GM12878 (cell line): ENCODE data around the gene UVSSA. TPM values are rescaled to one million over a fixed set of nuclear protein-coding genes. Genes with fewer than 3 reads are reported as not detected.

Experiments
- ATAC-seq: fragments of 200-7000 bp; cut with Tn5 transposase; 3 replicates; pipeline ENCODE4 v1.9.1; 2020; ENCODE audit warnings: mild to moderate bottlenecking, moderate library complexity
- BruUV-seq: library from RNA; stranded (reverse); fragments of 400-500 nt; replicated peaks from 2 replicates; lab custom pipeline; 2021; lab: Mats Ljungman, UMichigan
- CTCF ChIA-PET: fragments of 300-600 bp; sonication (Branson Sonifier 250); formaldehyde crosslinking; extraction: SDS; loops from one replicate; lab custom pipeline; 2021; ENCODE audit warnings: inconsistent platforms; lab: Yijun Ruan, JAX
- POLR2A ChIA-PET: fragments of 350-600 bp; formaldehyde crosslinking; extraction: SDS; loops from one replicate; lab custom pipeline; 2021; ENCODE audit warnings: inconsistent platforms; lab: Charles Lee
- RAD21 ChIA-PET: fragments of 300-600 bp; sonication (Branson Sonifier 250); formaldehyde crosslinking; loops from one replicate; lab custom pipeline; 2023; ENCODE audit warnings: antibody characterized with exemption; ENCODE audit not compliant: unreplicated experiment; lab: Charles Lee
- SMC1A ChIA-PET: fragments of 300-600 bp; sonication (Branson Sonifier 250); formaldehyde crosslinking; loops from one replicate; lab custom pipeline; 2023; ENCODE audit not compliant: unreplicated experiment, uncharacterized antibody; lab: Charles Lee
- DNase-seq: peaks from one replicate; pipeline ENCODE4 v3.0.0-alpha.2; 2011; ENCODE audit warnings: low read depth, low spot score
- FAIRE-seq: peaks from 3 replicates; lab custom pipeline; 2011; peaks lifted over from hg19 to GRCh38; lab: Jason Lieb, UNC
- H2AFZ ChIP-seq: 2 replicates; pipeline ENCODE4 v1.6.0; 2011; ENCODE audit warnings: low read depth, low read length, control low read depth; ENCODE audit not compliant: control insufficient read depth
- H3K27ac ChIP-seq: 2 replicates; pipeline ENCODE4 v1.5.1; 2011; ENCODE audit warnings: control low read depth; ENCODE audit not compliant: control insufficient read depth, insufficient read depth
- H3K27me3 ChIP-seq, 2 experiments: replicated peaks in 1 of 2; 2 replicates each; pipeline versions ENCODE4 v1.6.0 to v1.6.1; 2011; ENCODE audit warnings: low read length in 1 of 2; ENCODE audit not compliant: control insufficient read depth in 2 of 2, insufficient read depth in 2 of 2
- H3K36me3 ChIP-seq, 2 experiments: 2 replicates each; pipeline ENCODE4 v1.5.1; 2011; ENCODE audit warnings: low read length in 1 of 2; ENCODE audit not compliant: control insufficient read depth in 2 of 2, insufficient read depth in 2 of 2
- H3K4me1 ChIP-seq: 2 replicates; pipeline ENCODE4 v1.6.1; 2011; ENCODE audit warnings: mild to moderate bottlenecking, low read length, moderate library complexity, mixed read lengths; ENCODE audit not compliant: control insufficient read depth, insufficient read depth
- H3K4me2 ChIP-seq: 2 replicates; pipeline ENCODE4 v1.6.0; 2011; ENCODE audit warnings: control low read depth; ENCODE audit not compliant: control insufficient read depth, insufficient read depth
- H3K4me3 ChIP-seq: fragments of 200-600 bp; sonication (generic); 2 replicates; pipeline ENCODE4 v1.5.1; 2016
- H3K79me2 ChIP-seq: 2 replicates; pipeline ENCODE4 v1.6.0; 2011; ENCODE audit warnings: low read length; ENCODE audit not compliant: control insufficient read depth, insufficient read depth
- H3K9ac ChIP-seq: 2 replicates; pipeline ENCODE4 v1.8.0; 2011; ENCODE audit warnings: low read length, control low read depth, mixed read lengths; ENCODE audit not compliant: control insufficient read depth, insufficient read depth
- H3K9me3 ChIP-seq: replicated peaks from 3 replicates; pipeline ENCODE4 v1.5.1; 2011; ENCODE audit warnings: mild to moderate bottlenecking, low read length; ENCODE audit not compliant: control insufficient read depth, insufficient read depth
- H4K20me1 ChIP-seq: 2 replicates; pipeline ENCODE4 v1.6.0; 2011; ENCODE audit not compliant: control insufficient read depth, insufficient read depth
- CBX5 ChIP-seq: sonication (generic); IDR thresholded peaks from 2 replicates; pipeline ENCODE4 v1.6.1; 2016; ENCODE audit warnings: low read depth, moderate library complexity, mild to moderate bottlenecking, inconsistent platforms
- ETV6 ChIP-seq, 2 experiments: fragments of 450-650 bp in 1 of 2; IDR thresholded peaks in 1 of 2; conservative IDR thresholded peaks in 1 of 2; 2 replicates each; pipeline ENCODE4 v1.6.1; 2014; ENCODE audit warnings: antibody characterized with exemption in 1 of 2, borderline replicate concordance in 1 of 2, low read depth in 1 of 2, mild to moderate bottlenecking in 1 of 2, moderate library complexity in 1 of 2
- GABPA ChIP-seq: IDR thresholded peaks from 2 replicates; pipeline ENCODE4 v1.6.1; 2014; ENCODE audit warnings: antibody characterized with exemption, low read depth, mild to moderate bottlenecking, inconsistent platforms
- JUNB ChIP-seq: IDR thresholded peaks from 2 replicates; pipeline ENCODE4 v1.6.1; 2016; ENCODE audit warnings: antibody characterized with exemption, mild to moderate bottlenecking
- MEF2B ChIP-seq: fragments of 450-650 bp; IDR thresholded peaks from 2 replicates; pipeline ENCODE4 v1.6.1; 2018; ENCODE audit warnings: mild to moderate bottlenecking, moderate library complexity; ENCODE audit not compliant: partially characterized antibody, poor library complexity, severe bottlenecking
- SREBF2 ChIP-seq: IDR thresholded peaks from 2 replicates; pipeline ENCODE4 v1.6.1; 2012; ENCODE audit warnings: mild to moderate bottlenecking, low read length
- SRF ChIP-seq, 2 experiments: IDR thresholded peaks; 2 replicates each; pipeline ENCODE4 v1.6.1; 2011; ENCODE audit warnings: low read depth in 2 of 2, low read length in 2 of 2, mild to moderate bottlenecking in 1 of 2, moderate library complexity in 1 of 2
- ZNF592 ChIP-seq: fragments of 450-650 bp; IDR thresholded peaks from 2 replicates; pipeline ENCODE4 v1.6.1; 2017; ENCODE audit warnings: mild to moderate bottlenecking, moderate library complexity
- ZNF622 ChIP-seq: fragments of 450-650 bp; IDR thresholded peaks from 2 replicates; pipeline ENCODE4 v1.6.1; 2017; ENCODE audit warnings: mild to moderate bottlenecking, inconsistent platforms
- WGBS: methylation state at CpG from one replicate; pipeline ENCODE4 v1.1.6; 2016; ENCODE audit warnings: low lambda C conversion rate; ENCODE audit not compliant: insufficient replicate concordance, insufficient coverage; ENCODE audit errors: missing lambda C conversion rate; 5-methylcytosine and 5-hydroxymethylcytosine counted together
- in situ Hi-C: fragments of 300-500 bp; cut with MboI; formaldehyde crosslinking; loops from 9 replicates; pipeline ENCODE4 v1.14.3; 2018; ENCODE audit warnings: mixed read lengths
- intact Hi-C: fragments of 100-400 bp; cut with micrococcal nuclease; formaldehyde crosslinking; loops from one replicate; pipeline ENCODE4 v1.14.2; 2022; ENCODE audit not compliant: unreplicated experiment
- polyA plus RNA-seq, 11 experiments: library from polyadenylated mRNA; depleted of rRNA in 4 of 11; unstranded in 6 of 11; stranded (reverse) in 5 of 11; fragments of >200 nt; fragmentation: Nextera tagmentation in 4 of 11; fragmentation: Illumina TruSeq in 1 of 11; extraction: Ambion mirVana in 4 of 11; extraction: Trizol in 1 of 11; gene quantifications; 1 replicate in 1 of 11; 2 replicates in 10 of 11; pipeline versions ENCODE4 v1.2.1 to v1.2.3, GENCODE V29; 2011 to 2016; ENCODE audit warnings: inconsistent platforms in 2 of 11, missing spikeins in 2 of 11, low read depth in 1 of 11
- total RNA-seq, 4 experiments: library from RNA; depleted of rRNA in 3 of 4; stranded (reverse); fragments of >200 nt in 3 of 4; fragmentation: Illumina TruSeq in 1 of 4; extraction: Trizol in 1 of 4; gene quantifications; 2 replicates each; pipeline versions ENCODE4 v1.2.1 to v1.2.3, GENCODE V29; 2013 to 2021

The UVSSA gene
- total and polyA plus RNA-seq, 10 of the 15 experiments (the other 5 are each of a cell fraction or from before 2014, with no cell fraction given): 0.34 to 16.8 (median 3.6) TPM

GRCh38 chr4:1375761-1376322 lies 28.8 kb downstream of the UVSSA start:
- no peak for DNase-seq
- ChIA-PET RAD21 (no interaction called here), CTCF (interaction anchor here (0.7 kb wide), 1 partner anchor 133 kb away, joined by 3 read pairs; no protein-coding TSS in a partner anchor)
- no peaks in the 10 kb centered on the region for H3K9me3 ChIP-seq
- H3K4me3 ChIP-seq: no peak overlapping the region
- H3K27me3 ChIP-seq: no peaks in the 10 kb centered on the region
- ATAC-seq: no peak
- TF ChIP-seq GABPA (no peak), JUNB (no peak), CBX5 (no peak), ZNF592 (no peak), ETV6 (conservative IDR thresholded peaks at IDR 0.05 in 1 of 2, IDR thresholded peaks at IDR 0.05 in 1 of 2; ENCODE audit: borderline replicate concordance in 1 of 2, low read depth in 1 of 2) (no peak), SRF (IDR thresholded peaks at IDR 0.05; ENCODE audit: low read depth in 2 of 2, low read length in 2 of 2) (no peak), ZNF622 (no peak), SREBF2 (no peak), MEF2B (no peak)
- TF ChIP-seq, all 136 proteins: peak for 0
- H2AFZ ChIP-seq: no peak overlapping the region
- H3K4me1 ChIP-seq: no peaks in the 10 kb centered on the region
- H3K9ac ChIP-seq: no peak overlapping the region
- no TSS peak for BruUV-seq
- ChIA-PET SMC1A (no interaction called here), POLR2A (interaction anchor here (0.5 kb wide), 1 partner anchor 563 kb away, joined by 3 read pairs; no protein-coding TSS in a partner anchor)
- H3K79me2 ChIP-seq: no peaks in the 10 kb centered on the region
- H3K27ac ChIP-seq: no peak overlapping the region
- WGBS: 79% methylated on average over 15 of the region's 17 CpGs
- no peaks in the 10 kb centered on the region for H4K20me1 ChIP-seq
- in situ Hi-C loops (no loop called here), intact Hi-C loops (no loop called here)
- no peak overlapping the region for H3K4me2 ChIP-seq
- no peak for FAIRE-seq
- H3K36me3 ChIP-seq: no peaks in the 10 kb centered on the region; a peak in 2 of 4 replicates
